ENCODE results near the gene RPAP2.

Gene RPAP2

GRCh38 chr1:92442351-92442750 is 143.5 kb downstream of the RPAP2 start:
- Mint-ChIP-seq H3K27ac (no peak overlapping the region), H3K36me3 (ENCODE audit: low read depth) (no peaks in the 10 kb centered on the region), H3K4me3 (no peak overlapping the region), H3K9me3 (no peaks in the 10 kb centered on the region), H3K27me3 (no peaks in the 10 kb centered on the region), H3K4me1 (ENCODE audit: low read depth) (peaks cover 12% of the 10 kb centered on the region)

GRCh38 chr1:92443893-92444292 is 145.0 kb downstream of the RPAP2 start:
- no peaks in the 10 kb centered on the region for H3K36me3 Mint-ChIP-seq (ENCODE audit: low read depth)
- H3K27ac Mint-ChIP-seq = no peak overlapping the region
- peaks cover 12% of the 10 kb centered on the region for H3K4me1 Mint-ChIP-seq (ENCODE audit: low read depth)
- H3K4me3 Mint-ChIP-seq = no peak overlapping the region
- no peaks in the 10 kb centered on the region for H3K27me3 Mint-ChIP-seq
- no peaks in the 10 kb centered on the region for H3K9me3 Mint-ChIP-seq

GRCh38 chr1:92444351-92444750 is 145.5 kb downstream of the RPAP2 start:
- Mint-ChIP-seq H3K4me3 (no peak overlapping the region), H3K27me3 (no peaks in the 10 kb centered on the region), H3K36me3 (ENCODE audit: low read depth) (no peaks in the 10 kb centered on the region), H3K27ac (no peak overlapping the region), H3K9me3 (no peaks in the 10 kb centered on the region), H3K4me1 (ENCODE audit: low read depth) (peaks cover 8% of the 10 kb centered on the region)

GRCh38 chr1:92445865-92446264 is 147.0 kb downstream of the RPAP2 start:
- Mint-ChIP-seq H3K36me3 (ENCODE audit: low read depth) (no peaks in the 10 kb centered on the region), H3K27me3 (no peaks in the 10 kb centered on the region), H3K27ac (no peak overlapping the region), H3K4me1 (ENCODE audit: low read depth) (peaks cover 5% of the 10 kb centered on the region), H3K9me3 (no peaks in the 10 kb centered on the region), H3K4me3 (no peak overlapping the region)

- Mint-ChIP-seq H3K27ac (no peak overlapping the region), H3K4me1 (ENCODE audit: low read depth) (peaks cover 5% of the 10 kb centered on the region), H3K4me3 (no peak overlapping the region), H3K36me3 (ENCODE audit: low read depth) (no peaks in the 10 kb centered on the region), H3K9me3 (no peaks in the 10 kb centered on the region), H3K27me3 (no peaks in the 10 kb centered on the region)
These were observed 147.7 kb downstream of the RPAP2 start for GRCh38 chr1:92446546-92446945.

- Mint-ChIP-seq H3K4me3 (no peak overlapping the region), H3K4me1 (ENCODE audit: low read depth) (peaks cover 5% of the 10 kb centered on the region), H3K9me3 (no peaks in the 10 kb centered on the region), H3K27ac (no peak overlapping the region), H3K36me3 (ENCODE audit: low read depth) (no peaks in the 10 kb centered on the region), H3K27me3 (no peaks in the 10 kb centered on the region)
These were observed 148.3 kb downstream of the RPAP2 start for GRCh38 chr1:92447033-92447681.

GRCh38 chr1:92447976-92448375 is 149.1 kb downstream of the RPAP2 start:
- Mint-ChIP-seq H3K27me3 (no peaks in the 10 kb centered on the region), H3K4me1 (ENCODE audit: low read depth) (peaks cover 5% of the 10 kb centered on the region), H3K27ac (no peak overlapping the region), H3K4me3 (no peak overlapping the region), H3K36me3 (ENCODE audit: low read depth) (no peaks in the 10 kb centered on the region), H3K9me3 (no peaks in the 10 kb centered on the region)
